ENCODE results near the gene ATP8A1.

DNA sequence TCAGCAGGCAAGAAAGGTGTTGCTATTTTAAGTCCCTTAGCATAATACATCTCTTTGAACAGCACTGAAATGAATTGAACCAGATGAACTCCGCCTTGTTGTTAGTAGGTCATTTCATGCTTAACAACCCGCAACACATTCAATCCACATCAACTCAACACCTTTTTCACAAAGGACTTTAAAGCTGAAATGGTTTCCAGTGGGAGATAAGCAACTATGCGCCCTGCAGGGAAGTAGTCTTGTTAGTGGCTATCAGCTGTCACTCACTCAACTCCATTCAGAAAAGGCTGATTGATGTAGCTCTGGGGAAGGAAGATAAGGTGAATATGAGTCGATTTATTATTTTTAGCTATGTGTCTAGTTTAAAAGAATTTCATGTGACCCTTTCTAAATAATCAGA lies 46.0 kb downstream of the ATP8A1 start:
- TF ChIP-seq POLR2AphosphoS5 (IDR thresholded peaks at IDR 0.05; ENCODE audit: borderline replicate concordance, low read depth, low read length) (no peak), EZH2 (IDR thresholded peaks at IDR 0.05) (no peak)
